ENCODE data around the gene AKR1D1. TPM values are rescaled to one million over a fixed set of nuclear protein-coding genes. Genes with fewer than 3 reads are reported as not detected.

AKR1D1 gene
- total RNA-seq, 1 experiment from 2014 or later = not detected

DNA sequence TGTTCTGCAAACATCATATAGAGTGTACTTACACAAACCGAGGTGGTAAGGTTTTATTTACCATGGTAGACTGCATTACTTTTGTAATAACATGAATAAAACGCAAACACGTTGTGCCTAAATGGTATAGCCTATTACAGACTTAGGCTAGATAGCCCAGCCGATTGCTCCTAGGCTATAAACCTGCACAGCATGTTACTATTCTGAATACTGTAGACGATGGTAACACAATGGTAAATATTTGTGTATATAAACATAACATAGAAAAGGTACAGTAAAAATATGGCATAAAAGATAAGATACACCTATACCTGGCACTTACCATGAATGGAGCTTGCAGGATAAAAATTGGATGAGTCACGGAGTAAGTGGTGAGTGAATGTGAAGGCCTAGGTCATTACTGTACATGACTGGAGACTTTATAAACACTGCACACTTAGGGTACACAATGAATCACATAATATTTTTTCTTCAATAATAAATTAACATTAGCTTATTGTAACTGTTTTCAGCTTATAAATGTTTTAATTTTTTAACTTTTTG lies 16.3 kb downstream of the AKR1D1 start:
- ChIA-PET POLR2A (ENCODE audit: unreplicated experiment) (interaction anchor here (0.6 kb wide), 1 partner anchor 32 kb away, joined by 11 read pairs; no protein-coding TSS in a partner anchor), CTCF (interaction anchor here (0.6 kb wide), 1 partner anchor 665 kb away, joined by 4 read pairs; no protein-coding TSS in a partner anchor)
- Histone ChIP-seq H3F3A (ENCODE audit: low read length, unreplicated experiment) (no peaks in the 10 kb centered on the region), H3K27me3 (ENCODE audit: low read length) (no peaks in the 10 kb centered on the region), H3K27ac (ENCODE audit: low read length) (peak overlapping the region; percentile 79), H3K36me3 (ENCODE audit: low read depth, low read length) (no peaks in the 10 kb centered on the region), H3K4me1 (ENCODE audit: insufficient read depth, low read length) (peaks cover 31% of the 10 kb centered on the region), H3K9ac (ENCODE audit: low read length) (peak overlapping the region; percentile 6; the same call in 1 of the 2 replicates), H3K9me3 (ENCODE audit: low read length) (no peaks in the 10 kb centered on the region), H4K20me1 (ENCODE audit: low read length) (no peaks in the 10 kb centered on the region), H3K4me2 (ENCODE audit: low read length) (peak overlapping the region; percentile 32), H2AFZ (ENCODE audit: low read length) (no peak overlapping the region), H3K9me2 (replicated peaks; ENCODE audit: low read length) (no peaks in the 10 kb centered on the region), H3K4me3 (ENCODE audit: low read length) (no peak overlapping the region), H3K79me2 (ENCODE audit: low read length) (no peaks in the 10 kb centered on the region)
- ATAC-seq (peak; percentile 89), DNase-seq (peak; percentile 84)
- BruUV-seq (replicated peaks) = no TSS peak
- TF ChIP-seq, protein P1, sequence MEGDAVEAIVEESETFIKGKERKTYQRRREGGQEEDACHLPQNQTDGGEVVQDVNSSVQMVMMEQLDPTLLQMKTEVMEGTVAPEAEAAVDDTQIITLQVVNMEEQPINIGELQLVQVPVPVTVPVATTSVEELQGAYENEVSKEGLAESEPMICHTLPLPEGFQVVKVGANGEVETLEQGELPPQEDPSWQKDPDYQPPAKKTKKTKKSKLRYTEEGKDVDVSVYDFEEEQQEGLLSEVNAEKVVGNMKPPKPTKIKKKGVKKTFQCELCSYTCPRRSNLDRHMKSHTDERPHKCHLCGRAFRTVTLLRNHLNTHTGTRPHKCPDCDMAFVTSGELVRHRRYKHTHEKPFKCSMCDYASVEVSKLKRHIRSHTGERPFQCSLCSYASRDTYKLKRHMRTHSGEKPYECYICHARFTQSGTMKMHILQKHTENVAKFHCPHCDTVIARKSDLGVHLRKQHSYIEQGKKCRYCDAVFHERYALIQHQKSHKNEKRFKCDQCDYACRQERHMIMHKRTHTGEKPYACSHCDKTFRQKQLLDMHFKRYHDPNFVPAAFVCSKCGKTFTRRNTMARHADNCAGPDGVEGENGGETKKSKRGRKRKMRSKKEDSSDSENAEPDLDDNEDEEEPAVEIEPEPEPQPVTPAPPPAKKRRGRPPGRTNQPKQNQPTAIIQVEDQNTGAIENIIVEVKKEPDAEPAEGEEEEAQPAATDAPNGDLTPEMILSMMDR (conservative IDR thresholded peaks at IDR 0.05; ENCODE audit: low read depth, low read length) = no peak
- TF ChIP-seq EZH2phosphoT487 (IDR thresholded peaks at IDR 0.05; ENCODE audit: borderline replicate concordance, low read length) = no peak
- TF ChIP-seq EZH2 (IDR thresholded peaks at IDR 0.05; ENCODE audit: low read length, unreplicated experiment) = no peak
- intact Hi-C loops (cut with micrococcal nuclease) = loop anchor here (1.0 kb wide), 1 partner anchor 18 kb away; no protein-coding TSS in a partner anchor

DNA sequence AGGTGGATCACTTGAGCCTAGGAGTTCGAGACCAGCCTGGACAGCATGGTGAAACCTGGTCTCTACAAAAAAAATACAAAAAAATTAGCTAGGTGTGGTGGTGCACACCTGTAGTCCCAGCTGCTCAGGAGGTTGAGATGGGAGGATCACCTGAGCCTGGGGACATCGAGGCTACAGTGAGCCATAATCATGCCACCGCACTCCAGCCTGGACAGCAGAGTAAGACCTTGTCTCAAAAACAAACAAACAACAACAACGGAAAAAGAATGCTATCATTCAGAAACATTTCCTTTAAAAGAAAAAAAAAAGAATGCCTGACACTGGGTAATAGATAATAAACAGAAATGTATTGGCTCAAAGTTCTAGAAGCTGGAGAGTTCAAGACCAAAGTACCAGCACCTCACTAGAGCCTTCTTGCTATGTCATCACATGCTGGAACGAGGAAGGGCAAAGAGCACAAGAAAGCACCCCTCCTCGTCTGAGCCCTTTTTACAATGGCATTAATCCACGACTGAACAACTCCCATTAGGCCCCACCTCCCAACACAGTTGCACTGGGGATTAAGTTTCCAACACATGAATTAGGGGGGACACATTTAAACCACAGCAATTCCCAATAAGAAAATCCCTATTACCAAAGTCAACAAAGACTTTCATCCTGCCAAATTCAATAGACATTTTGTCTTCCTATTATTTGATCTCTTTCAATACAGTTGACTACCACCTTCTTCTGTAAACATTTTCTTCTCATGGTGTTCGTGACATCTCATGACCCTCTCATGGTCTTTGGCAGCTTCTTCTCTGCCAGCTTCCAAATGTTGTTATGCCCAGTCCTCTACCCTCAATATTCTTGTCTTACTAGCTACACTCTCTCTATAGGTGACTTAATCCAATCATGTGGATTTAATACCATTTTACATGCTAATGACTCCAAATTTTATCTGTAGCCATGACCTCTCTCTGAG lies 20.0 kb downstream of the AKR1D1 start:
- H3F3A ChIP-seq (ENCODE audit: low read length, unreplicated experiment) = no peaks in the 10 kb centered on the region
- ChIA-PET POLR2A (ENCODE audit: unreplicated experiment) (no interaction called here), CTCF (no interaction called here)
- H3K79me2 ChIP-seq (ENCODE audit: low read length) = no peaks in the 10 kb centered on the region
- no TSS peak for BruUV-seq (replicated peaks)
- TF ChIP-seq, protein P1 (conservative IDR thresholded peaks at IDR 0.05; ENCODE audit: low read depth, low read length) = no peak
- TF ChIP-seq EZH2phosphoT487 (IDR thresholded peaks at IDR 0.05; ENCODE audit: borderline replicate concordance, low read length) (no peak), EZH2 (IDR thresholded peaks at IDR 0.05; ENCODE audit: low read length, unreplicated experiment) (no peak)
- H3K36me3 ChIP-seq (ENCODE audit: low read depth, low read length) = no peaks in the 10 kb centered on the region
- no peak overlapping the region for H3K9ac ChIP-seq (ENCODE audit: low read length)
- intact Hi-C loops (cut with micrococcal nuclease) = no loop called here
- H4K20me1 ChIP-seq (ENCODE audit: low read length) = no peaks in the 10 kb centered on the region
- H3K4me1 ChIP-seq (ENCODE audit: insufficient read depth, low read length) = peaks cover 14% of the 10 kb centered on the region
- no peaks in the 10 kb centered on the region for H3K27me3 ChIP-seq (ENCODE audit: low read length)
- H3K4me2 ChIP-seq (ENCODE audit: low read length) = no peak overlapping the region
- H2AFZ ChIP-seq (ENCODE audit: low read length) = no peak overlapping the region
- DNase-seq (no peak), ATAC-seq (no peak)
- no peaks in the 10 kb centered on the region for H3K9me2 ChIP-seq (replicated peaks; ENCODE audit: low read length)
- no peak overlapping the region for H3K4me3 ChIP-seq (ENCODE audit: low read length)
- H3K9me3 ChIP-seq (ENCODE audit: low read length) = no peaks in the 10 kb centered on the region
- no peak overlapping the region for H3K27ac ChIP-seq (ENCODE audit: low read length)
